ENCODE measurements around the gene RPL39L. TPM values are rescaled to one million over a fixed set of nuclear protein-coding genes. Genes with fewer than 3 reads are reported as not detected.

Gene RPL39L
- total RNA-seq, 1 donor from 2014 or later, result 32.2 TPM

- Mint-ChIP-seq H3K36me3 (ENCODE audit: low read depth) (peaks cover 29% of the 10 kb centered on the region), H3K27ac (ENCODE audit: unreplicated experiment) (no peak overlapping the region), H3K4me3 (no peak overlapping the region), H3K27me3 (ENCODE audit: low read depth) (no peaks in the 10 kb centered on the region), H3K9me3 (peaks cover 20% of the 10 kb centered on the region), H3K4me1 (no peaks in the 10 kb centered on the region)
- DNase-seq (ENCODE audit: low read depth, low spot score), result no peak
- no peak for TF ChIP-seq CTCF (conservative IDR thresholded peaks at IDR 0.05)
Observed at GRCh38 chr3:187084580-187084979, 54.7 kb downstream of the RPL39L start.

- Mint-ChIP-seq H3K36me3 (ENCODE audit: low read depth) (peaks cover 25% of the 10 kb centered on the region), H3K4me3 (no peak overlapping the region), H3K9me3 (peaks cover 20% of the 10 kb centered on the region), H3K4me1 (no peaks in the 10 kb centered on the region), H3K27ac (ENCODE audit: unreplicated experiment) (no peak overlapping the region), H3K27me3 (ENCODE audit: low read depth) (no peaks in the 10 kb centered on the region)
- DNase-seq (ENCODE audit: low read depth, low spot score), result no peak
- TF ChIP-seq CTCF (conservative IDR thresholded peaks at IDR 0.05), result no peak
Observed at GRCh38 chr3:187084126-187084525, 55.2 kb downstream of the RPL39L start.

- H3K4me3 Mint-ChIP-seq, result no peak overlapping the region
- no peaks in the 10 kb centered on the region for H3K27me3 Mint-ChIP-seq (ENCODE audit: low read depth)
- H3K9me3 Mint-ChIP-seq, result peaks cover 10% of the 10 kb centered on the region
- H3K27ac Mint-ChIP-seq (ENCODE audit: unreplicated experiment), result no peak overlapping the region
- DNase-seq (ENCODE audit: low read depth, low spot score), result no peak
- no peak for TF ChIP-seq CTCF (conservative IDR thresholded peaks at IDR 0.05)
- peaks cover 20% of the 10 kb centered on the region for H3K36me3 Mint-ChIP-seq (ENCODE audit: low read depth)
- no peaks in the 10 kb centered on the region for H3K4me1 Mint-ChIP-seq
Observed at GRCh38 chr3:187082758-187083375, 56.4 kb downstream of the RPL39L start.

- H3K4me1 Mint-ChIP-seq, result no peaks in the 10 kb centered on the region
- no peak for DNase-seq (ENCODE audit: low read depth, low spot score)
- H3K4me3 Mint-ChIP-seq, result no peak overlapping the region
- no peak overlapping the region for H3K27ac Mint-ChIP-seq (ENCODE audit: unreplicated experiment)
- no peaks in the 10 kb centered on the region for H3K27me3 Mint-ChIP-seq (ENCODE audit: low read depth)
- TF ChIP-seq CTCF (conservative IDR thresholded peaks at IDR 0.05), result no peak
- H3K9me3 Mint-ChIP-seq, result peaks cover 3% of the 10 kb centered on the region
- peaks cover 14% of the 10 kb centered on the region for H3K36me3 Mint-ChIP-seq (ENCODE audit: low read depth)
Observed at GRCh38 chr3:187080799-187081450, 58.4 kb downstream of the RPL39L start.

GRCh38 chr3:187079090-187080022 is 59.9 kb downstream of the RPL39L start:
- H3K36me3 Mint-ChIP-seq (ENCODE audit: low read depth), result peaks cover 12% of the 10 kb centered on the region

More at GRCh38 chr3:187079090-187080022, 59.9 kb downstream of the RPL39L start:
- Mint-ChIP-seq H3K27ac (ENCODE audit: unreplicated experiment) (no peak overlapping the region), H3K27me3 (ENCODE audit: low read depth) (no peaks in the 10 kb centered on the region), H3K4me1 (no peaks in the 10 kb centered on the region), H3K9me3 (no peaks in the 10 kb centered on the region), H3K4me3 (no peak overlapping the region)
- DNase-seq (ENCODE audit: low read depth, low spot score), result no peak
- TF ChIP-seq CTCF (conservative IDR thresholded peaks at IDR 0.05), result no peak
